Vagina (tissue), 2 donors: ENCODE results near the gene COX10. TPM values are rescaled to one million over a fixed set of nuclear protein-coding genes. Genes with fewer than 3 reads are reported as not detected.

Experiments used
- DNase-seq, 2 donors: peaks; one replicate each; pipeline ENCODE4 v3.0.0-alpha.2; 2017; ENCODE audit errors: extremely low spot score in 2 of 2
- H3K27ac ChIP-seq: fragments of 200-600 bp; sonication (generic); one replicate; pipeline ENCODE4 v1.5.1; 2019
- H3K27me3 ChIP-seq: fragments of 200-600 bp; sonication (generic); one replicate; pipeline ENCODE4 v1.5.1; 2019
- H3K36me3 ChIP-seq, 2 donors: fragments of 200-600 bp; sonication (generic); one replicate each; pipeline ENCODE4 v1.5.1; 2017 to 2019
- H3K4me1 ChIP-seq: fragments of 200-600 bp; sonication (generic); one replicate; pipeline ENCODE4 v1.5.1; 2019
- H3K4me3 ChIP-seq, 2 donors: fragments of 200-600 bp; sonication (generic); 1 replicate in 1 of 2; 2 replicates in 1 of 2; pipeline ENCODE4 v1.5.1; 2016 to 2019
- H3K9me3 ChIP-seq: fragments of 200-600 bp; sonication (generic); one replicate; pipeline ENCODE4 v1.5.1; 2019
- POLR2A ChIP-seq, 2 donors: fragments of 450-650 bp; IDR thresholded peaks; one replicate each; pipeline ENCODE4 v1.6.1; 2017; ENCODE audit warnings: antibody characterized with exemption in 2 of 2, mild to moderate bottlenecking in 2 of 2, moderate library complexity in 2 of 2
- POLR2AphosphoS5 ChIP-seq, 2 donors: sonication (generic); formaldehyde crosslinking; IDR thresholded peaks; one replicate each; pipeline ENCODE4 v1.9.0; 2017; ENCODE audit warnings: antibody characterized with exemption in 2 of 2, mild to moderate bottlenecking in 2 of 2, low read depth in 1 of 2; ENCODE audit not compliant: insufficient read depth in 1 of 2
- intact Hi-C: fragments of 100-400 bp; cut with DNase I; formaldehyde crosslinking; loops from one replicate; pipeline ENCODE4 v1.15.1; 2023
- total RNA-seq: library from RNA; depleted of rRNA; stranded (reverse); fragments of >200 nt; gene quantifications from one replicate; pipeline ENCODE4 v1.2.3, GENCODE V29; 2016
- TF ChIP-seq, protein P1 (sequence below), 3 experiments: fragments of 450-650 bp in 2 of 3; fragments of 200-600 bp in 1 of 3; sonication (generic) in 1 of 3; IDR thresholded peaks; one replicate each; pipeline ENCODE4 v1.5.1; 2017 to 2019; ENCODE audit warnings: antibody characterized with exemption in 3 of 3, mild to moderate bottlenecking in 2 of 3, moderate library complexity in 2 of 3

COX10 gene
- total RNA-seq, 1 donor from 2014 or later, result 27.5 TPM

DNA sequence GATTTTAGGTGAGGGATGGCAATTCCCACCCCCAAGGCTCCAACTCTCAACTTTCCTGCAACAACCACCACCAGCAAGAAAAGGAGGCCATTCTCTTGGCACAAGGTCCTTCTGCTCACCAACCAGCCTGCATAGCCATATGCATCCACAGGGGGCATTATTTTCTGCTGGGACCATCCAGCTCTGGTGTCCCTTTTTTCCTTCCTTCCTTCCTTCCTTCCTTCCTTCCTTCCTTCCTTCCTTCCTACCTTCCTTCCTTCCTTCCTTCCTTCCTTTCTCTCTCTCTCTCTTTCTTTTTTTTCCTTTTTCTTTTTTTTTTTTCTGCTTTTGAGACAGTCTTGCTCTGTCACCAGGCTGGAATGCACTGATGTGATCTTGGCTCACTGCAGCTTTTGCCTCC lies 21.1 kb upstream of the COX10 start:
- H3K36me3 ChIP-seq, result peaks cover 0 to 12% of the 10 kb centered on the region in 2 donors
- DNase-seq, result no peak
- no peak overlapping the region for H3K4me3 ChIP-seq
- no peaks in the 10 kb centered on the region for H3K27me3 ChIP-seq
- intact Hi-C loops, result no loop called here
- H3K27ac ChIP-seq, result no peak overlapping the region
- H3K9me3 ChIP-seq, result no peaks in the 10 kb centered on the region
- no peaks in the 10 kb centered on the region for H3K4me1 ChIP-seq
- no peak for TF ChIP-seq POLR2A (IDR thresholded peaks at IDR 0.05)
- TF ChIP-seq POLR2AphosphoS5 (IDR thresholded peaks at IDR 0.05; ENCODE audit: insufficient read depth in 1 of 2, low read depth in 1 of 2), result no peak
- TF ChIP-seq, protein P1, sequence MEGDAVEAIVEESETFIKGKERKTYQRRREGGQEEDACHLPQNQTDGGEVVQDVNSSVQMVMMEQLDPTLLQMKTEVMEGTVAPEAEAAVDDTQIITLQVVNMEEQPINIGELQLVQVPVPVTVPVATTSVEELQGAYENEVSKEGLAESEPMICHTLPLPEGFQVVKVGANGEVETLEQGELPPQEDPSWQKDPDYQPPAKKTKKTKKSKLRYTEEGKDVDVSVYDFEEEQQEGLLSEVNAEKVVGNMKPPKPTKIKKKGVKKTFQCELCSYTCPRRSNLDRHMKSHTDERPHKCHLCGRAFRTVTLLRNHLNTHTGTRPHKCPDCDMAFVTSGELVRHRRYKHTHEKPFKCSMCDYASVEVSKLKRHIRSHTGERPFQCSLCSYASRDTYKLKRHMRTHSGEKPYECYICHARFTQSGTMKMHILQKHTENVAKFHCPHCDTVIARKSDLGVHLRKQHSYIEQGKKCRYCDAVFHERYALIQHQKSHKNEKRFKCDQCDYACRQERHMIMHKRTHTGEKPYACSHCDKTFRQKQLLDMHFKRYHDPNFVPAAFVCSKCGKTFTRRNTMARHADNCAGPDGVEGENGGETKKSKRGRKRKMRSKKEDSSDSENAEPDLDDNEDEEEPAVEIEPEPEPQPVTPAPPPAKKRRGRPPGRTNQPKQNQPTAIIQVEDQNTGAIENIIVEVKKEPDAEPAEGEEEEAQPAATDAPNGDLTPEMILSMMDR (IDR thresholded peaks at IDR 0.05), result no peak

GRCh38 chr17:14050616-14051015 lies 18.7 kb upstream of the COX10 start:
- no peak overlapping the region for H3K27ac ChIP-seq
- peaks cover 0 to 12% of the 10 kb centered on the region in 2 donors for H3K36me3 ChIP-seq
- H3K9me3 ChIP-seq, result no peaks in the 10 kb centered on the region
- no peak for DNase-seq
- H3K4me3 ChIP-seq, result no peak overlapping the region
- H3K27me3 ChIP-seq, result no peaks in the 10 kb centered on the region
- TF ChIP-seq POLR2A (IDR thresholded peaks at IDR 0.05), result no peak
- no peak for TF ChIP-seq POLR2AphosphoS5 (IDR thresholded peaks at IDR 0.05; ENCODE audit: insufficient read depth in 1 of 2, low read depth in 1 of 2)
- TF ChIP-seq, protein P1 (IDR thresholded peaks at IDR 0.05), result no peak
- intact Hi-C loops, result no loop called here
- no peaks in the 10 kb centered on the region for H3K4me1 ChIP-seq

DNA sequence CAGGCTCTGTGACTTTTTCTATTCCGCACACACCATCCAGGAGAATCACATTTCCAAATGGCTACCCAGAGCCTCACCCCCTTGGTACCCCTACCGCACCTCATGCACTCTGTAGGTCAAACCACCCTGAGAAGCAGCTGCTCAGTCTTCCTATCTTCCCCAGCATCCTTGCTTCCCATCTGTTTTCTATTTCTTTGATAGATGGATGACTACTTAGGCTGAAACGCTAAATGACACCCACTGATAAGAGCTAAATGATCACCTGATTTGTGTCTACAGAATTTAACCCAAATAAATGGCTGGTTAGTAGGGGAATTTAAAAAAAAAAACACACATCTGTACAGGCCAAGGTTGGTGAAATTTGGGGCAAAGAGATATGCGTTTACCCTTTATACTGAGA lies 17.6 kb upstream of the COX10 start:
- Histone ChIP-seq H3K4me3 (no peak overlapping the region), H3K27ac (no peak overlapping the region), H3K4me1 (no peaks in the 10 kb centered on the region), H3K9me3 (no peaks in the 10 kb centered on the region), H3K36me3 (peaks cover 0 to 12% of the 10 kb centered on the region in 2 donors), H3K27me3 (no peaks in the 10 kb centered on the region)
- intact Hi-C loops, result no loop called here
- TF ChIP-seq POLR2A (IDR thresholded peaks at IDR 0.05) (no peak), POLR2AphosphoS5 (IDR thresholded peaks at IDR 0.05; ENCODE audit: insufficient read depth in 1 of 2, low read depth in 1 of 2) (no peak)
- TF ChIP-seq, protein P1 (IDR thresholded peaks at IDR 0.05), result no peak
- no peak for DNase-seq

GRCh38 chr17:14052886-14053615 lies 16.3 kb upstream of the COX10 start:
- TF ChIP-seq, protein P1 (IDR thresholded peaks at IDR 0.05), result no peak
- TF ChIP-seq POLR2A (IDR thresholded peaks at IDR 0.05) (no peak), POLR2AphosphoS5 (IDR thresholded peaks at IDR 0.05; ENCODE audit: insufficient read depth in 1 of 2, low read depth in 1 of 2) (no peak)
- Histone ChIP-seq H3K4me1 (no peaks in the 10 kb centered on the region), H3K4me3 (no peak overlapping the region), H3K27ac (no peak overlapping the region), H3K36me3 (peaks cover 0 to 12% of the 10 kb centered on the region in 2 donors), H3K27me3 (no peaks in the 10 kb centered on the region), H3K9me3 (no peaks in the 10 kb centered on the region)
- intact Hi-C loops, result no loop called here
- DNase-seq, result no peak

DNA sequence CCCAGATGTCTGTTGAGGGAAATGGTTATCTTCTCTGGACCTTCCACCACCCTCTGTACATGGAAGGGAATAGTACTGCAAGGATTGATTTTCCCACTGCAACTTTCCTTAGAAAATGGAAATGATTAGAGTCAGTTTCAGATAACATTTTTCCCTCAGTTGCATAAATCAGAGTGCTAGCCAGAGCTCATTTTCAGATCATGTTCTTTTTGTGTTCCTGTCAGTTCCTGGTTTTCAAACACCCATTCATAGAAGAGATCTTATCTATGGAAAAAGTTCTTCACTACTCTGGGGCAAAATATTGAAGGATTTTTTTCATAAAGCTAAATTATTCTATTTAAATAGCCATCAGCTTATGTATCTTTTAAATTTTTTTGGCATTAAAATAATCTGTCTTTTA lies 11.7 kb upstream of the COX10 start:
- Histone ChIP-seq H3K36me3 (no peaks in the 10 kb centered on the region), H3K27ac (no peak overlapping the region), H3K27me3 (no peaks in the 10 kb centered on the region), H3K4me3 (no peak overlapping the region), H3K9me3 (no peaks in the 10 kb centered on the region), H3K4me1 (peaks cover 11% of the 10 kb centered on the region)
- DNase-seq, result no peak
- no peak for TF ChIP-seq POLR2A (IDR thresholded peaks at IDR 0.05)
- TF ChIP-seq, protein P1 (IDR thresholded peaks at IDR 0.05), result no peak
- TF ChIP-seq POLR2AphosphoS5 (IDR thresholded peaks at IDR 0.05; ENCODE audit: insufficient read depth in 1 of 2, low read depth in 1 of 2), result no peak
- intact Hi-C loops, result no loop called here
